ENCODE measurements around the gene PAK5. TPM values are rescaled to one million over a fixed set of nuclear protein-coding genes. Genes with fewer than 3 reads are reported as not detected.

PAK5 gene
- total and polyA plus RNA-seq, 2 experiments from 2014 or later, result 0.57 to 1.1 TPM

GRCh38 chr20:9743871-9744270, 95.0 kb downstream of the PAK5 start:
- H3K27me3 Mint-ChIP-seq (ENCODE audit: insufficient read depth, low read depth, poor library complexity), result no peaks in the 10 kb centered on the region
- H3K27ac Mint-ChIP-seq, result no peak overlapping the region
- H3K36me3 Mint-ChIP-seq (ENCODE audit: low read depth), result no peaks in the 10 kb centered on the region
- H3K4me2 ChIP-seq, result no peak overlapping the region
- H3F3A ChIP-seq (replicated peaks; ENCODE audit: low read depth), result no peaks in the 10 kb centered on the region
- H3K4me3 ChIP-seq, result no peak overlapping the region
- no peaks in the 10 kb centered on the region for H3K27me3 ChIP-seq (ENCODE audit: insufficient read depth)
- H3K36me3 ChIP-seq (ENCODE audit: insufficient read depth), result no peaks in the 10 kb centered on the region
- H3K27ac ChIP-seq (ENCODE audit: low read depth), result no peak overlapping the region
- H3K9me2 ChIP-seq (ENCODE audit: insufficient read depth), result peaks cover 11% of the 10 kb centered on the region
- ATAC-seq (no peak), DNase-seq (ENCODE audit: low spot score) (no peak)
- peaks cover 2% of the 10 kb centered on the region; the same call in 1 of the 3 replicates for H3K9me3 Mint-ChIP-seq
- no peak for TF ChIP-seq ZNF462 (CRISPR knock-in tag; IDR thresholded peaks at IDR 0.05)
- TF ChIP-seq REST (IDR thresholded peaks at IDR 0.05; ENCODE audit: unreplicated experiment), result no peak
- TF ChIP-seq EZH2 (IDR thresholded peaks at IDR 0.05; ENCODE audit: low read depth, unreplicated experiment), result no peak
- no peak for TF ChIP-seq JUNB (IDR thresholded peaks at IDR 0.05; ENCODE audit: unreplicated experiment)
- TF ChIP-seq CTCF (conservative IDR thresholded peaks at IDR 0.05; ENCODE audit: low read depth in 2 of 2), result no peak
- TF ChIP-seq CREB1 (CRISPR knock-in tag; IDR thresholded peaks at IDR 0.05; ENCODE audit: low read depth), result no peak
- no peak for TF ChIP-seq ZNF114 (CRISPR knock-in tag; IDR thresholded peaks at IDR 0.05)
- no peak for TF ChIP-seq POLR2AphosphoS5 (IDR thresholded peaks at IDR 0.05; ENCODE audit: low read depth)
- TF ChIP-seq NANOG (IDR thresholded peaks at IDR 0.05; ENCODE audit: borderline replicate concordance), result no peak
- TF ChIP-seq STAT1 (IDR thresholded peaks at IDR 0.05; ENCODE audit: unreplicated experiment), result no peak
- no peak overlapping the region for H3K4me3 Mint-ChIP-seq
- no peaks in the 10 kb centered on the region for H3K79me2 ChIP-seq (replicated peaks; ENCODE audit: insufficient read depth)
- no peak overlapping the region for H2AFZ ChIP-seq
- no peaks in the 10 kb centered on the region for H3K4me1 Mint-ChIP-seq
- no peaks in the 10 kb centered on the region for H3K4me1 ChIP-seq (ENCODE audit: insufficient read depth)
- H4K20me1 ChIP-seq (replicated peaks; ENCODE audit: insufficient read depth), result no peaks in the 10 kb centered on the region
